AG04450 (cell line): Measurements from ENCODE around the gene NTNG2. TPM values are rescaled to one million over a fixed set of nuclear protein-coding genes. Genes with fewer than 3 reads are reported as not detected.

Experiments
- CTCF ChIA-PET: fragments of 300-600, 350-600 bp; formaldehyde crosslinking; extraction: SDS; loops from one replicate; lab custom pipeline; 2022; ENCODE audit warnings: antibody characterized with exemption, inconsistent platforms; lab: Charles Lee
- POLR2A ChIA-PET: fragments of 350-600 bp; formaldehyde crosslinking; extraction: SDS; loops from one replicate; lab custom pipeline; 2021; ENCODE audit warnings: antibody characterized with exemption, inconsistent platforms; lab: Yijun Ruan, JAX
- DNase-seq: peaks from one replicate; pipeline ENCODE4 v3.0.0-alpha.2; 2011; ENCODE audit warnings: low read depth, low spot score
- H3K27ac ChIP-seq: one replicate; pipeline ENCODE4 v1.5.1; 2012; ENCODE audit warnings: low read depth, low read length, control low read depth
- H3K27me3 ChIP-seq: one replicate; pipeline ENCODE4 v1.6.0; 2012; ENCODE audit warnings: low read length; ENCODE audit not compliant: control insufficient read depth, insufficient read depth
- H3K4me3 ChIP-seq: 2 replicates; pipeline ENCODE4 v1.5.1; 2011; ENCODE audit warnings: mild to moderate bottlenecking, low read depth, low read length, control low read depth
- H3K9me3 ChIP-seq: 2 replicates; pipeline ENCODE4 v1.5.1; 2012; ENCODE audit warnings: low read length; ENCODE audit not compliant: control insufficient read depth, insufficient read depth
- polyA plus RNA-seq: library from polyadenylated mRNA; depleted of rRNA; stranded (reverse); fragments of >200 nt; gene quantifications from 2 replicates; pipeline ENCODE4 v1.2.3, GENCODE V29; 2011
- TF ChIP-seq, protein P1 (sequence below): IDR thresholded peaks from 2 replicates; pipeline ENCODE4 v1.5.1; 2011; ENCODE audit warnings: low read depth, low read length, control low read depth, inconsistent platforms

NTNG2 gene
- polyA plus RNA-seq, 1 experiment, result 0.93 TPM

GRCh38 chr9:132141344-132141947 lies 20.4 kb upstream of the NTNG2 start:
- H3K9me3 ChIP-seq, result no peaks in the 10 kb centered on the region; the same call in 1 of the 2 replicates
- CTCF ChIA-PET, result interaction anchor here (0.6 kb wide), 1 partner anchor 263 kb away, joined by 3 read pairs; no protein-coding TSS in a partner anchor

DNA sequence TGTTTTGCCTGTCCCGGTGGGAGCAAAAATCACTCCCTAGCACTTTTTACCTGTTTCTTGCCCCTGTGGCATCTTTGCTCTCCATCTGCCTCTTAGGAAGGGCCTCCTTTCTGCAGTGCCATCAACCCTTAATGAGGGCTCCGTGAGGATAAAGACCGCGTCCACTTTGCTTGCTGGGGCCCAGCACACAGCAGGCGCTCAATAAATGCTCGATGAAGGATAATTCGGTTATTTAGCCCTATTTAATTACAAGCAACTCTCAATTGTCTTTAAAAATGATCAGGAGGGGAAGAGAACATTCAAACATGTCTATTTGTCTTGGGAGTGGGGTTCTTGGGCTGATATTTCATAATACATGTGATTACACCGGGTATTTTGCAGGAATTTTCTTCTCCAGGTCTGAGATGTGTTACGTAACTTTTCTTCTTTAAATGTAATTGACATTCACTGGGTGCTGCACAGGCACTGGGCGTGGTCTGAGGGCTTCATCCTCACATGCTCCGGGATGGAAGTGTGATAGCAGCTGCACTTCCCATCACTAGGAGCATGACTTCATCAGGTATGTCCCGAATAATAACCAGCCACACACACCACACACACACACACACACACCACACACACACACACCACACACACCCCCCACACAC lies 19.8 kb upstream of the NTNG2 start:
- POLR2A ChIA-PET, result no interaction called here
- TF ChIP-seq, protein P1, sequence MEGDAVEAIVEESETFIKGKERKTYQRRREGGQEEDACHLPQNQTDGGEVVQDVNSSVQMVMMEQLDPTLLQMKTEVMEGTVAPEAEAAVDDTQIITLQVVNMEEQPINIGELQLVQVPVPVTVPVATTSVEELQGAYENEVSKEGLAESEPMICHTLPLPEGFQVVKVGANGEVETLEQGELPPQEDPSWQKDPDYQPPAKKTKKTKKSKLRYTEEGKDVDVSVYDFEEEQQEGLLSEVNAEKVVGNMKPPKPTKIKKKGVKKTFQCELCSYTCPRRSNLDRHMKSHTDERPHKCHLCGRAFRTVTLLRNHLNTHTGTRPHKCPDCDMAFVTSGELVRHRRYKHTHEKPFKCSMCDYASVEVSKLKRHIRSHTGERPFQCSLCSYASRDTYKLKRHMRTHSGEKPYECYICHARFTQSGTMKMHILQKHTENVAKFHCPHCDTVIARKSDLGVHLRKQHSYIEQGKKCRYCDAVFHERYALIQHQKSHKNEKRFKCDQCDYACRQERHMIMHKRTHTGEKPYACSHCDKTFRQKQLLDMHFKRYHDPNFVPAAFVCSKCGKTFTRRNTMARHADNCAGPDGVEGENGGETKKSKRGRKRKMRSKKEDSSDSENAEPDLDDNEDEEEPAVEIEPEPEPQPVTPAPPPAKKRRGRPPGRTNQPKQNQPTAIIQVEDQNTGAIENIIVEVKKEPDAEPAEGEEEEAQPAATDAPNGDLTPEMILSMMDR, result no peak
- no peak for DNase-seq
- CTCF ChIA-PET, result no interaction called here
- Histone ChIP-seq H3K27ac (no peak overlapping the region), H3K4me3 (no peak overlapping the region), H3K27me3 (peaks cover 51% of the 10 kb centered on the region), H3K9me3 (no peaks in the 10 kb centered on the region; the same call in 1 of the 2 replicates)

More at GRCh38 chr9:132141344-132141947, 20.4 kb upstream of the NTNG2 start:
- Histone ChIP-seq H3K27me3 (peaks cover 51% of the 10 kb centered on the region), H3K4me3 (no peak overlapping the region), H3K27ac (no peak overlapping the region)
- POLR2A ChIA-PET, result no interaction called here
- TF ChIP-seq, protein P1, result no peak
- DNase-seq, result no peak

GRCh38 chr9:132142924-132143323 lies 18.9 kb upstream of the NTNG2 start:
- TF ChIP-seq, protein P1, result no peak
- Histone ChIP-seq H3K27me3 (peaks cover 49% of the 10 kb centered on the region), H3K4me3 (no peak overlapping the region), H3K9me3 (no peaks in the 10 kb centered on the region; the same call in 1 of the 2 replicates), H3K27ac (no peak overlapping the region)
- ChIA-PET POLR2A (no interaction called here), CTCF (interaction anchor here (0.5 kb wide), 1 partner anchor 388 kb away, joined by 7 read pairs; no protein-coding TSS in a partner anchor)
- DNase-seq, result no peak

GRCh38 chr9:132143359-132143758 lies 18.5 kb upstream of the NTNG2 start:
- Histone ChIP-seq H3K9me3 (no peaks in the 10 kb centered on the region; the same call in 1 of the 2 replicates), H3K27ac (no peak overlapping the region), H3K4me3 (no peak overlapping the region), H3K27me3 (peaks cover 46% of the 10 kb centered on the region)
- CTCF ChIA-PET, result interaction anchor here (0.5 kb wide), 2 partner anchors 388 to 397 kb away, joined by 4 to 7 read pairs; no protein-coding TSS in a partner anchor
- DNase-seq, result no peak
- TF ChIP-seq, protein P1, result no peak
- POLR2A ChIA-PET, result no interaction called here
